ENCODE results near the gene CPAMD8. TPM values are rescaled to one million over a fixed set of nuclear protein-coding genes. Genes with fewer than 3 reads are reported as not detected.

CPAMD8 gene
- total and polyA plus RNA-seq, 2 of the 8 experiments (the other 6 are each of a cell fraction or from before 2014, with no cell fraction given) = 6.1 to 9.2 TPM

DNA sequence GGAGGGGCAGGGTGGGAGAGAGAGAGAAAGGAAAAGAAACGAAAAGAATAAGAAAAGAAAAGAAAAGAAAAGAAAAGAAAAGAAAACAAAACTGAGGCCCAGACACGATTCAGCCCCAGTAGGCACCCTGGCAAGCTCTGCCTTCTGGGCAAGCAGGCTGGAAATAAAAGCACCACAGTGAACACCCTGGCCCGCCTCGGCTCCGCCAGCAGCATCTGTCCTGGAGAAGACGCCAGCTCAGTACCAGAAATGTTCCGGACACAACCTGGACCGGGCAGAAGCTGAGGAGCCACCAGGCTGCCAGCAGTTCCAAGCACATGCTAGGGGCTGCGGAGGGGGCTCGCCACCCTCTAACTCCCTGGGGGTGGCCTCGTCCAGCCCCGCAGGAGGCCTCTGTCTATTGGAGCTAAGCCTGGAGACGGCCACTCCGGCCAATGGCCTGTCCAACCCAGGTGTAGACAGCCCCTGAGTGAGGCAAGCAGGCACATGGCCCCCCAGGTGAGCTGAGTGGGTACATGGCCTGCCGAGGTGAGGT, 11.4 kb upstream of the CPAMD8 start:
- Histone ChIP-seq H2AK5ac (ENCODE audit: low read depth, low read length) (no peak overlapping the region), H3K23me2 (ENCODE audit: low read depth, low read length) (no peaks in the 10 kb centered on the region), H3K79me1 (ENCODE audit: low read depth, low read length) (no peaks in the 10 kb centered on the region), H3K27me3 (replicated peaks in 1 of 4; ENCODE audit: control insufficient read depth in 3 of 4, extremely low read depth in 1 of 4, insufficient read depth in 3 of 4, low read length in 3 of 4) (no peaks in the 10 kb centered on the region), H2BK5ac (ENCODE audit: low read depth, low read length) (no peak overlapping the region), H3K4ac (replicated peaks; ENCODE audit: insufficient read length, low read depth, low read length) (no peak overlapping the region), H2BK120ac (replicated peaks; ENCODE audit: low read depth, low read length) (no peak overlapping the region), H4K8ac (ENCODE audit: extremely low read depth, insufficient read depth, low read length) (no peak overlapping the region; the same call in 1 of the 2 replicates), H2BK15ac (ENCODE audit: low read length) (no peak overlapping the region), H2BK20ac (ENCODE audit: low read length) (no peak overlapping the region), H3K27ac (ENCODE audit: low read depth, low read length) (no peak overlapping the region), H3K18ac (ENCODE audit: extremely low read depth, low read length) (no peak overlapping the region), H3K4me2 (ENCODE audit: insufficient read depth in 1 of 2, low read depth in 2 of 2, low read length in 2 of 2) (no peak overlapping the region), H3K36me3 (ENCODE audit: control insufficient read depth in 2 of 4, insufficient read depth in 4 of 4, low read length in 3 of 4) (no peaks in the 10 kb centered on the region), H3K9ac (replicated peaks in 1 of 4; ENCODE audit: extremely low read depth in 1 of 4, low read depth in 3 of 4, low read length in 3 of 4) (no peak overlapping the region), H4K5ac (ENCODE audit: insufficient read length, low read depth, low read length) (no peak overlapping the region), H3K4me1 (replicated peaks in 1 of 4; ENCODE audit: control insufficient read depth in 3 of 4, insufficient read depth in 4 of 4, low read length in 3 of 4) (no peaks in the 10 kb centered on the region), H3K9me3 (ENCODE audit: insufficient read depth in 2 of 2, low read depth in 1 of 2, low read length in 1 of 2) (no peaks in the 10 kb centered on the region), H4K91ac (replicated peaks; ENCODE audit: insufficient read length, low read length) (no peak overlapping the region), H3K4me3 (ENCODE audit: extremely low read depth in 1 of 4, insufficient read depth in 2 of 4, low read depth in 3 of 4, low read length in 4 of 4) (no peak overlapping the region), H3K79me2 (ENCODE audit: control insufficient read depth in 1 of 2, insufficient read depth in 2 of 2, low read length in 2 of 2) (no peaks in the 10 kb centered on the region), H2AFZ (ENCODE audit: low read length) (no peak overlapping the region), H3K23ac (ENCODE audit: insufficient read length) (no peak overlapping the region), H3K14ac (ENCODE audit: insufficient read length) (no peak overlapping the region), H4K20me1 (replicated peaks in 1 of 2; ENCODE audit: control insufficient read depth in 1 of 2, insufficient read depth in 2 of 2, low read length in 2 of 2) (peaks cover 0 to 1% of the 10 kb centered on the region in 2 experiments), H2BK12ac (ENCODE audit: low read depth, low read length) (no peak overlapping the region), H3K56ac (replicated peaks; ENCODE audit: insufficient read length, low read depth, low read length) (no peak overlapping the region)
- WGBS, 2 experiments (ENCODE audit: extremely low coverage in 1 of 2, insufficient coverage in 1 of 2, insufficient read length in 1 of 2, insufficient replicate concordance in 2 of 2, low coverage in 1 of 2, low lambda C conversion rate in 2 of 2, missing lambda C conversion rate in 1 of 2) = 80 to 100% methylated on average over 1 to 15 of the region's 15 CpGs
- TF ChIP-seq RNF2 (IDR thresholded peaks at IDR 0.05; ENCODE audit: borderline replicate concordance, low read depth, low read length, missing control alignments, poor library complexity, severe bottlenecking) (no peak), ZNF274 (IDR thresholded peaks at IDR 0.05; ENCODE audit: borderline replicate concordance, extremely low read depth, low read length) (no peak), BACH1 (IDR thresholded peaks at IDR 0.05; ENCODE audit: low read length) (no peak)
- CTCF ChIA-PET (ENCODE audit: partially characterized antibody) = interaction anchor here (1.3 to 3.4 kb wide), 2 partner anchors 14 to 77 kb away, joined by 3 to 13 read pairs; no protein-coding TSS in a partner anchor
- DNase-seq (ENCODE audit: low read depth in 1 of 2, low spot score in 2 of 2) = no peak
- POLR2A ChIA-PET (ENCODE audit: partially characterized antibody) = interaction anchor here (0.7 kb wide), 1 partner anchor 11 kb away, joined by 3 read pairs; no protein-coding TSS in a partner anchor
- no peak for FAIRE-seq

All from H1 (cell line).